T-helper 2 cell treated with Interferon-gamma antibody and Interleukin-4, amounts not matched to agents 100 ng/mL and 5 ng/mL, for 36 hours (primary cell): ENCODE measurements around the gene KCTD5. TPM values are rescaled to one million over a fixed set of nuclear protein-coding genes. Genes with fewer than 3 reads are reported as not detected.
"Not testable (repeated sequence)": the region's sequence is repeated elsewhere in the genome, so short reads cannot be mapped to it uniquely, and the experiment has no call there.

Experiments used
- intact Hi-C: fragments of 100-400 bp; cut with micrococcal nuclease; formaldehyde crosslinking; loops from one replicate; pipeline ENCODE4 v1.15.1; 2023
- total RNA-seq: library from RNA; stranded (reverse); gene quantifications from 2 replicates; pipeline ENCODE4 v1.2.3, GENCODE V29; 2022

The KCTD5 gene, protein sequence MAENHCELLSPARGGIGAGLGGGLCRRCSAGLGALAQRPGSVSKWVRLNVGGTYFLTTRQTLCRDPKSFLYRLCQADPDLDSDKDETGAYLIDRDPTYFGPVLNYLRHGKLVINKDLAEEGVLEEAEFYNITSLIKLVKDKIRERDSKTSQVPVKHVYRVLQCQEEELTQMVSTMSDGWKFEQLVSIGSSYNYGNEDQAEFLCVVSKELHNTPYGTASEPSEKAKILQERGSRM
- total RNA-seq, result 33.9 and 37.2 TPM in 2 replicates

DNA sequence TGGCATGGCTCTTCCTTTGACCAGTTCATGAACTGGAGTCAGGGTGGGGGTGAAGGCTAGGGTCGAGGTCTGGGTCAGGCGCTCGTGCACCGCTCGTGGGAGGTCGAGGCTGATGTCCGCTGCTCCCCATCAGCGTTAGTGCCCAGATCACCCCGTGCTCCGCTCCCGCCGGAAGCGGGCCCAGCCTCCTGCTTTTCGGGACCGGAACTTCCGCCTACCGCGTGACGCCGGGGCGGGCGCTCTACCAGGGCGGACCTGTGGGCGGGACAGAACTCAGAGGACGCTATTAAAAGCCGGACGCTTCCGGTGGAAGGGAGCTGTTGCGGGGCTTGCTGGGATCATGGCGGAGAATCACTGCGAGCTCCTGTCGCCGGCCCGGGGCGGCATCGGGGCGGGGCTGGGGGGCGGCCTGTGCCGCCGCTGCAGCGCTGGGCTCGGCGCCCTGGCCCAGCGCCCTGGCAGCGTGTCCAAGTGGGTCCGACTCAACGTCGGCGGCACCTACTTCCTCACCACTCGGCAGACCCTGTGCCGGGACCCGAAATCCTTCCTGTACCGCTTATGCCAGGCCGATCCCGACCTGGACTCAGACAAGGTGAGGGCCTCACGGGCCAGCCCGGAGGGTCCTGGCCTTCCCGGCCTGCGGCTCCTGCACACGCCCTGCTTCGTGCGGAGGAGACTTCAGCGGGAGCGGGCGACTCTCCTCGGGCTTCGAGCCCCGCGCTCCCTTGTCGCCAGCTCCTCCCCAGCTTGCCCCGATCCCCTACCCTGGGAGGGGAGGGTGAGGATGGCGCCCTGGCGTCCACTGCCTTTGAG lies at the start of gene KCTD5:
Gene KCTD5, plus strand, starts transcription at position 315 of the 813 bp plus-strand sequence. Its CDS starts 26 bp downstream, at position 341.
- intact Hi-C loops, result loop anchor here (1.0 to 5.0 kb wide), 4 partner anchors 33 to 225 kb away; partner anchors contain the start of gene SRRM2

DNA sequence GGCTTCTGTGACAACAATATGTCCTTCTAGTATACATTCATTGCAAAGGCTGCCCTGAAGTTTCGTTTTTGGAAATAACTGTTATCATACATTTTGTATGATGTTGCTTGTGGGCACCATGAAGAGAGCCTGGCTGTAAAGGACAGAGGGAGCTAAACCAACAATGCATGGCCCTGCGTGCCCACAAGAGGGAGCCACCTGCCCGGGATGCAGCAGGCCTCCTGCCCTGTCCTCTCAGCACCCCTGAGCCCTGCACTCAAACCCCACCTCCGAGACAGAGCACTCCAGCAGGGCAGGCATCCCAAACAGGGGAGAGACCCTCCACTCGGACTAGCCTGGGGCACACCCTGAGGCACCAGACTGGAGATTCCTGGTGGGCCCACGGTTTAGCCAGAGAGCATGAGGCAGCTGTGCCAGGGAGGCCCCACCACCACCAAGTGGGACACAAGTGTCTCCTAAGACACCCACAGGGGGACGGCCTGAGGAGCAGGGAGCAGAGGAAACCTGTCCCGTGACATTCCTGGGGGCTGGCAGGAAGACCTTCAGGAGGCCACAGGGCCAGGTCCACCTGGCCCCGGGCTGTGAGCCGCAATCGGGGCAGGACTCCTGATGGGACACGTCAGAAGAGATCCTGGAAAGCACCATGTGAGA lies 43.1 kb upstream of the KCTD5 start:
- intact Hi-C loops, result not testable (repeated sequence)

DNA sequence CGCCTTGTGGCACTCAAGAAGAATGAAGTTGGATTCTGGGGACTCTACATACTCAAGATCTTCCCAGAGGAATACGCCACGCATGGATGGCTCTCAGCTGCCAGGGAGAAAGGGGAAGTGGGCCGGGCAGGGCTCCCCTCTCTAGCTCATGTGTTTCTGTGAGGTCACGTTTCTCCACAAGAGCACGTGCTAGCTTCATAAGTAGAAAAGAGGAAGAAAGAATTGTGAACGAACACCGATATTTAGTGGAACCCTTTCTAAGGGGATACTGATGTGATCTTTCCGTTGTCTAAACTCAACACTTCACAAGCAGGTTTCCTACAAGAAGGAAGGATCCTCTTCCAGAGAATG lies 42.6 kb upstream of the KCTD5 start:
- intact Hi-C loops, result not testable (repeated sequence)

DNA sequence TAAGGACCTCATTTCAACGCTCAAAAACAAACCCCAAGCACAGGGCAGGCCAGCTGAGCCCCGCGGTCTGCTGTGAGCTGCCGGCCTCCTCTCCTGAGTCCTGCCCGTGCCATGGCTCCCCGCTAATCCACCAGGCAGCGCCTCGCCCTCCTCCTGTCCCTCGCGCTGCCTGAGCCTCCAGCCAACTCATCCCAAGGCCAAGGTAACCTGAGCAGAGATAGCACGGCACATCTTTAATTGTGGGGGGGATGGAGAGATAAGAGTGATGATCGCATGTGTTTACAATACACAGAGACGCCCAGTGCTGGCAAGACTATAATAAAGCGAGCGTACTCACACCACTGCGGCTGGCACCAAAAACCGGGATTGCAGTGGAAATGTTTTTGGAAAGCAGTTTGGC lies 39.8 kb upstream of the KCTD5 start:
- intact Hi-C loops, result not testable (repeated sequence)

DNA sequence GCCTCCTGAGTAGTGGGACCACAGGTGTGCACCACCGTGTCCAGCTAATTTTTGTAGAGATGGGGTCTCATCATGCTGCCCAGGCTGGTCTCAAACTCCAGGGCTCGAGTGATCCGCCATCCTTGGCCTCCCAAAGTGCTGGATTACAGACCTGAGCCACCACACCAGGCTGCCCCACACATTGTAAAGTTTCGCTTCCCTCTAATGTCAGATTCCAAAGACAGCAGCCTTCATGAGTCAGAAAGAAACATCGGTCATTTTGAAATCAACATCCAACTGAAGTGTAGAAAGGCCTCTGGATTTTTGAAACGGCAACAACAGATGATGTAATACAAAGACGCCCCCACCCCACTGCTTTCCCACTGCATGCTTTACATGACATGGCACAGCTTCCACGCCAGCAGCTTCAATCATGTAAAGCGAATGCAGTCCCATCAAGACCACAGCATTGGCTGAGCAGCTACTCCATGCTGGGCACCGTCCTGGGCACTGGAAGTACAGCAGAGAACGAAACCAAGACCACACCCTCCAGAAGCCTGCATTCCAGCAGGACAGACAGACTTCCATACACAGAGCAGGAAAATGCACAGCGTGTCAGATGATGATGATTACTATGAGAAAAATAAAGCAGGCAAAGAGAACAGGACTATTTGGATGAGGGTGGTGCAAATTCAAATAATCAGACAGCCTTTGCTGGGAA lies 37.4 kb upstream of the KCTD5 start:
- intact Hi-C loops, result not testable (repeated sequence)

DNA sequence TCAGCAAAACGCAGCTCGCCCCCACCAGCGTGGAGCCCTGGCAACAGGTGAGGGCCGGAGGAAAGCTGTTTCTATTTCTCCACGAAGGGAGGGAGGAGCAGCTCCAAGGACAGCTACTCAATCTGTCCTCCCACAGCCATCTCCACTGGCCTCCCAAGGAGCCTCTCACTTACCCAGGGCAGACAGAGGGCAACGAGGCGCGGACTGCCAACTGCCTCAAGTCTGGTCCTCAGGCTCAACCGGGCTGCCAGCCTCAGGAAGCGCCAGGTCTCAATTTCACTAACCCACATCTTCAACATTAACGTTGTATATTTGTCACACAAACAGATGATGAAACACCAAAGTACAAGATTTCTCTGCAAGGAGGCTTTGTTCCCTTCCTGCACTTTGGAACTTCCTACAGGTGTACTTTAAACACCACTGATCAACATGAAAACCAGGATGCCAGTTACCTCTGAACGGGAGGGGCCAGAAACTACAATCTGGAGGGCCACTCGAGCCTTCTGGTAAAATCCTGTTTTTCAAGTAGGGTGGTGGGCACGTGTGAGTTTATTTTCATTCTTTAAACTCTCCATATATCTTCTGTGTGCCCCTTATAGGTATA lies 31.0 kb upstream of the KCTD5 start:
- intact Hi-C loops, result not testable (repeated sequence)

DNA sequence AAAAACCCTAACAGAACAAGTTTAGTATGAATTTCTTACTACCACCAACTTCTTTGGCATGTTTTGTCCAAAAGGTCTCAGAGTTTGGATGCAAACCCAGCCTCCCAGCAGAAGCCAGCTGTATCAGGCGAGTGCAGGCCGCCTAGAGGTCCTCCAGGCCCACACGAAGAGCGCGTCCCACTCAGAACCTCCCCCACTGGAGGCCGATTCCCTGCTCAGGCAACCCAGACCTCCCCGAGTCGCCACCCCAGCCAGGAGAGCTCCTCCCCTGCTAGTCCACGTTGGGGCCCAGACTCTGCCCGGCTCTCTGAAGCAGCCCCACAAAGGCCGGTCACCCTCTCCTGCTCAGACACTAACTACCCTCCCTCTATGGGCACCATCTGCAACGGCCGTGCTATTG lies 28.4 kb upstream of the KCTD5 start:
- intact Hi-C loops, result not testable (repeated sequence)

DNA sequence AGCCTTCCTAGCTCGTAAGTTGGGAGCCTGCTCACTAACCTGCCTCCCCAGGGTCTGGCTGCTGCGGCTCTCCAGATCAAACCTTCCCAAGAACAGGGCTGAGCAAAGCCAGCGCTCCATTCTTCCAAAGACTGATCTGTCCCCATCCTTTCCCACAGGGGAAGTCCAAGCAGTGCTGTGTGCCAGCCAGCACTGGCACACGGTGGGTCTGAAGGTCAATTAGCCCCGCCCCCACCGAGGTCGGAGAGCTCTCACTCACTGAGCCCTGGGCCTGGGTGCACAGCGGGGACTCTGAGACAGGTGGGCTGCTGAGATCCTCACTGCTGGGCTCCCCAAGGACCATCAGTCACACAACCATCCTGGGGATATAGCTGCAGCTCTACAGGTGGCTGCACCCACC lies 27.4 kb upstream of the KCTD5 start:
- intact Hi-C loops, result not testable (repeated sequence)

DNA sequence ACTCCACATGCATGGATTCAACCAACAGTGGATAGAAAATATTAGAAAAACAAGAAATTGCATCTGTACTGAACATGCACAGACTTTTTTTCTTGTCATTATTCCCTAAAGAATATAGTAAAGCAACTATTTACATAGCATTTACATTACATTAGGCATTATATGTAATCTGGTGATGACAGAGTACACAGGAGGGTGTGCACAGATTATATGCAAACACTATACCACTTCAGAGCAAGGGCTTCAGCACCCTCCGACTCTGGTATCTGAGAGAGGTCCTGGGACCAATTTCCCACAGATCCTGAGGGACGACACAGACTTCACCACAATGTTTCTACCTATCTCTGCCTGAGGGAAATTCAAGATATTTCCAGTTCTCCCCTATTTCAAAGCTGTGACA lies 25.3 kb upstream of the KCTD5 start:
- intact Hi-C loops, result no loop called here

DNA sequence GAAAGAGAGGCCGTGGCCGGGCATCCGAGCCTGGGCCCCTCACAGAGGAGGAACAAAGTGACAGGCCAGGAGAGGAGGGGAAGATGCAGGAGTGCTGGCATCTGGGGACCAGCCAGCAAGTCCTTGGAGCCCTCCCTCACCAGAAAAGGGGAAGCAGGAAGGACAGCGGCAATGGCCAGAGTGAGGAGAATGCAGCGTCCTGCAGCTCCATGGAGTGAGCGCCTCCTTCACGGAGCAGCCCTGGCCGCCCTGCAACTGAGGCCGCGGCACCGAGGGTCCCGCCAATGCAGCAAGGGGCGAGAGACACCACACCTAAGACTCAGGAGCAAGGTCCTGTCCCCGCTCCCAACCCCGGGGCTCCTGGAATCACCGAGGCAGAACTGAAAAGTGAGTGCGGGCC lies 24.5 kb upstream of the KCTD5 start:
- intact Hi-C loops, result not testable (repeated sequence)

DNA sequence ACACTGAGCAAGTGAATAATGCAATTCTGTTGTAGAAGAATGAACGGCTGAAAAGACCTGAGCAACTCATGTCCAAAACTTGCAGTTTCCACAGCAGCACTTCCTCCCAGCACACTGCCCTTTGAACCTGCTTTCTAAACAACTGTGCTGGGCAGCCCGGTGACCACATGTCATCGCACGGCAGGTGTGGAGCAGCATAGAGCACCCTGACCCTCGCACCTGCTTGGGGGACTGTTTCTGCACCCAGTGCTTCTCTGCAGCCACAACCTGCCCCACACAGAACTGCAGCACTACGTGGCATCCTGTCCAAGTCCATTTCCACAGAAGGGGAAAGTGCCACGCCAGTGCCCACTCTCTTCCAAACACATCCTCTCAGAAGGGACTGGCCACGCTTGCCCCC lies 22.8 kb upstream of the KCTD5 start:
- intact Hi-C loops, result not testable (repeated sequence)

DNA sequence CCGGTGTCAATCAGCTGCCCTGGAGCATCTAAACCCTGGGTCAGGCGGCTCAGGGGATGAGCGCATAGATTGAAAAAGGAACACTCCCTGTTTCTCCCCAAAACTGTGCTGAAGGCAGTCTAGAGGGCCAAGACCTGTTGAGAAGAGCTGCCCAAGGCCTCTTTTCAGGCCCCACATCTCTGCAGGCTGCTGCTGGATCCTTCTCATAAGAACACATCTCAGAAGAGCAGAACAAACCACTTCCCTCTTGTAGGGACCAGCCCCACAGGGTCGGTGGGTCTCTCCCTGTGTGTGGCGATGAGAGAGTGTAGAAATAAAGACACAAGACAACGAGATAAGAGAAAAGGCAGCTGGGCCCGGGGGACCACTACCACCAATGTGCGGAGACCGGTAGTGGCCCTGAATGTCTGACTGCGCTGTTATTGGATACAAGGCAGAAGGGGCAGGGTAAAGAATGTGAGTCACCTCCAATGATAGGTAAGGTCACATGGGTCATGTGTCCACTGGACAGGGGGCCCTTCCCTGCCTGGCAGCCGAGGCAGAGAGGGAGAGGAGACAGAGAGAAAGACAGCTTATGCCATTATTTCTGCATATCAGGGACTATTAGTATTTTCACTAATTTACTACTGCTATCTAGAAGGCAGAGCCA lies 22.2 kb upstream of the KCTD5 start:
- intact Hi-C loops, result not testable (repeated sequence)

DNA sequence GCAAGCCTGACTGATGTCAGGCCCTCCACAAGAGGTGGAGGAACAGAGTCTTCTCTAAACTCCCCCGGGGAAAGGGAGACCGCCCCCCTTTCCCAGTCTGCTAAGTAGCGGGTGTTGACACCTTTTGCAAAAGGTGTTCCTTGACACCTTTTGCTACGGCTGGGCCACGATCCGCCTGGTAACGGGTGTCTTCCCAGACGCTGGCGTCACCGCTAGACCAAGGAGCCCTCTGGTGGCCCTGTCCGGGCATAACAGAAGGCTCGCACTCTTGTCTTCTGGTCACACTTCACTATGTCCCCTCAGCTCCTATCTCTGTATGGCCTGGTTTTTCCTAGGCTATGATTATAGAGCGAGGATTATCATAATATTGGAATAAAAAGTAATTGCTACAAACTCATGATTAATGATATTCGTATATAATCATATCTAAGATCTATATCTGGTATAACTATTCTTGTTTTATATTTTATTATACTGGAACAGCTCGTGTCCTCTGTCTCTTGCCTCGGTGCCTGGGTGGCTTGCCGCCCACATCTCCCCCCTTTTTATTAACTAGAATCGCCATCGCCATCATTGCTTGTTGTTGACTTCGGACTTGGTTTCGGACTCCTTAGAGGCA lies 21.5 kb upstream of the KCTD5 start:
- intact Hi-C loops, result not testable (repeated sequence)

DNA sequence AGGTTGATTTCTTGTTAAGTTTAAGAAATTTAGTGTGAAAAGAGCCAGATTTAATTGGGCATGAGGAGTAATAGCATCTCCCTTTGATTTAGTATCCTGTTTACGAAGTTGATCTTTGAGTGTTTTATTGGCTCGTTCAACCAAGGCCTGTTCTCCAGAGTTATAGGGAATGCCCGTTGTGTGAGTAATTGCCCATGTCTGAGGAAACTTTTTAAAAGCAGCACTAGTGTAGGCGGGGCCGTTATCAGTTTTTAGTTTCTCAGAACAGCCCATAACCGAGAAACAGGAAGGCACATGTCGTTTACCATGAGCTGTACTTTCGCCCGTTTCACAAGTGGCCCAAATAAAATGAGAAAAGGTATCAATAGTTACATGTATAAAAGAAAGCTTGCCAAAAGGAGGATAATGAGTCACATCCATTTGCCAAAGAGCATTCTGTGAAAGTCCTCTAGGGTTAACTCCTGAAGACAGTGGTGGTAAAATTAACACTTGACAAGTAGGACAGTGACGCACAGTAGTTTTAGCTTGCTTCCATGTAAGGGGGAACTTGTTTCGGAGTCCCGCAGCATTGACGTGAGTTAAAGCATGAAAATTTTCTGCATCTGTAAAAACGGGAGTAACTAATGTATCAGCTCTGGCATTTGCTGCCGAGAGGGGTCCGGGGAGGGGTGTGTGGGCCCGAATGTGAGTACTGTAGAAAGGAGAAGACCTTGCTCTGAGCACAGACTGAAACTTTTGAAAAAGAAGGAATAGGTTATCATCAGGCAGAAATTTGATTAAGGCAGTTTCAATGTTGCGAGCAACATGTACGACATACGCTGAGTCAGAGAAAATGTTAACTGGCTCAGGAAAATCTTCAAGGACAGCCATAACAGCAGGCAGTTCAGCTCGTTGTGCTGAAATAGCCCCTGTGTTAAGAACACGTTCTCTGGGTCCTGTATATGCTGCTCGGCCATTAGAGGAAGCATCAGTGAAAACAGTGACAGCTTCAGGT lies 18.5 kb upstream of the KCTD5 start:
- intact Hi-C loops, result no loop called here

DNA sequence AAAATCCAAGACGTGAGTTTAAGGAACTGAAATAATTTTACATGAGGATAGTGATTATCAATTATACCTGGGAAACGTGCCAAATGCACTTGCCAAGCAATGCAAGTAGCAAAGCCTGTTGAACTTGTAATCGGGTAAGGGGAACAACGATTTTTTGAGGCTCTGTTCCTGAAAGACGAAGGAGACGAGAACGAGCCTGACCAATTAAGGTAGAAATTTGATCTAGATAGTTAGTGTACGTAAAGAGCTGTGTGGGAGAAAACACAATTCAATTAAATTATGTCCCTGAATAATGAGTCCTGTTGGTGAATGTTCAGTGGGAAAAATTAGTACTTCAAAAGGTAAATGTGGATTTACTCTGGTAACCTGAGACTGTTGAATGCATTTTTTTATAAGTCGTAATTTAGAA lies 17.7 kb upstream of the KCTD5 start:
- intact Hi-C loops, result no loop called here

DNA sequence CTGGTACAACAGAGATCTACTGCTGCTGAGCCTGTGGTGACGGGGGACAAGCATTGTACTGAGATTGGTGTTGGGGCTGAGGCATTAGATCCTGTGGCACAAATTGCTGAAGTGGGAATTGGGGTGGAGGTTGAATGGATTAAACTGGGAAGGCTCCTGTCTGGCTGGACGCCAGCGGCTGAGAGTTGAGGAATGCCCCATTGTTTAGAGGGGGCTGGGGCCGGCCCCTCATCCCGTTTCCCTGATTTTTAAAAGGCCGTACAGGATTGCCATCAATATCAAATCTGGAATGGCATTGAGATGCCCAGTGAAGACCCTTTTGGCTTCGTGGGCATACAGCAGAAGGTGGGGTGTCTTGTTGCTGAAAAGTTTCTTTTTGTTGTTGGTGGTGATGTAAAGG lies 15.7 kb upstream of the KCTD5 start:
- intact Hi-C loops, result not testable (repeated sequence)

DNA sequence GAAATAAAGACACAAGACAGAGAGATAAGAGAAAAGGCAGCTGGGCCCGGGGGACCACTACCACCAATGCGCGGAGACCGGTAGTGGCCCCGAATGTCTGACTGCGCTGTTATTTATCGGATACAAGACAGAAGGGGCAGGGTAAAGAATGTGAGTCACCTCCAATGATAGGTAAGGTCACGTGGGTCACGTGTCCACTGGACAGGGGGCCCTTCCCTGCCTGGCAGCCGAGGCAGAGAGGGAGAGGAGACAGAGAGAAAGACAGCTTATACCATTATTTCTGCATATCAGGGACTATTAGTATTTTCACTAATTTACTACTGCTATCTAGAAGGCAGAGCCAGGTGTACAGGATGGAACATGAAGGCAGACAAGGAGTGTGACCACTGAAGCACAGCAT lies 12.7 kb upstream of the KCTD5 start:
- intact Hi-C loops, result not testable (repeated sequence)

DNA sequence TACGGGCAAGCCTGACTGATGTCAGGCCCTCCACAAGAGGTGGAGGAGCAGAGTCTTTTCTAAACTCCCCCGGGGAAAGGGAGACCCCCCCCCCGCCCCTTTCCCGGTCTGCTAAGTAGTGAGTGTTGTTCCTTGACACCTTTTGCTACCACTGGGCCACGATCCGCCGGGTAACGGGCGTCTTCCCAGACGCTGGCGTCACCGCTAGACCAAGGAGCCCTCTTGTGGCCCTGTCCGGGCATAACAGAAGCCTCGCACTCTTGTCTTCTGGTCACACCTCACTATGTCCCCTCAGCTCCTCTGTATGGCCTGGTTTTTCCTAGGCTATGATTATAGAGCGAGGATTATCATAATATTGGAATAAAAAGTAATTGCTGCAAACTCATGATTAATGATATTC lies 12.3 kb upstream of the KCTD5 start:
- intact Hi-C loops, result loop anchor here (5.0 kb wide), 2 partner anchors 138 to 197 kb away; partner anchors contain the start of gene CEMP1

DNA sequence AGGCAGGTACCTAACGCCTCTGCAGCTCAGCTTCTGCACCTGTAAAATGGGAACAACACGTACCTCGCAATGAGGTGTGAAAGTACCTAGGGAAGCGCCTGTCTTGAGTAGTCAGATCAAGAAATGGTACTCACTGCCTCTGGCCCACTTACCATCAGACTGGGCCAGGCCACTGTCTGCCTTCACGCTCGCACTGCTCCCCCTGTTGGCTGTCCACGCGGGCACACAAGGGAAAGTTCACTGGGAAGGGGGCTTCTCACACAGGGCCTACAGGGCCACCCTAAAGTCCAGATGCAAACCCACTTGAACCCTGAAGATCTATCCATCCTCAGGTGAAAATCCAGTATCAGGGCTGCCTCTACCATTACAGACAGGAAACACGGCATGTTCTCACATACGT lies 11.1 kb upstream of the KCTD5 start:
- intact Hi-C loops, result loop anchor here (5.0 kb wide), 2 partner anchors 139 to 196 kb away; partner anchors contain the start of gene CEMP1
